IMR-90 (cell line): ENCODE data around the gene TTC21B. TPM values are rescaled to one million over a fixed set of nuclear protein-coding genes. Genes with fewer than 3 reads are reported as not detected.

Experiments
- ATAC-seq: fragments of 200-7000 bp; cut with Tn5 transposase; 2 replicates; pipeline ENCODE4 v1.9.1; 2020; ENCODE audit warnings: low read depth, mild to moderate bottlenecking, moderate library complexity
- BruUV-seq: library from RNA; stranded (reverse); fragments of 400-500 nt; replicated peaks from 2 replicates; lab custom pipeline; 2021; lab: Mats Ljungman, UMichigan
- CTCF ChIA-PET: fragments of 300-600 bp; formaldehyde crosslinking; extraction: SDS; loops from one replicate; lab custom pipeline; 2021; ENCODE audit warnings: antibody characterized with exemption; lab: Yijun Ruan, JAX
- POLR2A ChIA-PET: fragments of 300-600 bp; sonication (Branson Sonifier 250); formaldehyde crosslinking; loops from one replicate; lab custom pipeline; 2022; ENCODE audit warnings: antibody characterized with exemption; ENCODE audit not compliant: unreplicated experiment; lab: Charles Lee
- DNase-seq: peaks from one replicate; pipeline ENCODE4 v3.0.0; 2013
- H2AFZ ChIP-seq: replicated peaks from 2 replicates; pipeline ENCODE3; 2013; ENCODE audit warnings: low read length, mild to moderate bottlenecking; ENCODE audit not compliant: poor library complexity
- H2AK5ac ChIP-seq: 2 replicates; pipeline ENCODE4 v1.6.1; 2013; ENCODE audit warnings: low read depth, low read length, inconsistent platforms
- H2AK9ac ChIP-seq: replicated peaks from 2 replicates; pipeline ENCODE3; 2013; ENCODE audit warnings: mild to moderate bottlenecking, low read depth, low read length, moderate library complexity; ENCODE audit not compliant: poor library complexity
- H2BK120ac ChIP-seq: 2 replicates; pipeline ENCODE4 v1.6.1; 2013; ENCODE audit warnings: low read depth, low read length, inconsistent platforms
- H2BK15ac ChIP-seq: 3 replicates; pipeline ENCODE4 v1.6.1; 2013; ENCODE audit warnings: low read depth, low read length, inconsistent platforms
- H2BK20ac ChIP-seq: 2 replicates; pipeline ENCODE4 v1.6.1; 2013; ENCODE audit warnings: low read depth, mild to moderate bottlenecking, inconsistent platforms, low read length, moderate library complexity
- H2BK5ac ChIP-seq: 2 replicates; pipeline ENCODE4 v1.6.1; 2013; ENCODE audit warnings: mild to moderate bottlenecking, low read depth, low read length, inconsistent platforms; ENCODE audit not compliant: poor library complexity, severe bottlenecking
- H3K14ac ChIP-seq: replicated peaks from 2 replicates; pipeline ENCODE4 v1.6.1; 2013; ENCODE audit warnings: low read depth, low read length, inconsistent platforms
- H3K18ac ChIP-seq: 2 replicates; pipeline ENCODE4 v1.6.1; 2013; ENCODE audit warnings: low read depth, low read length, control low read depth
- H3K23ac ChIP-seq: 2 replicates; pipeline ENCODE4 v1.6.1; 2013; ENCODE audit warnings: low read depth, low read length, inconsistent platforms
- H3K27ac ChIP-seq: 2 replicates; pipeline ENCODE4 v1.5.1; 2013; ENCODE audit warnings: mild to moderate bottlenecking, control low read depth, low read length; ENCODE audit not compliant: insufficient read depth
- H3K27me3 ChIP-seq: 2 replicates; pipeline ENCODE4 v1.6.1; 2013; ENCODE audit warnings: low read length; ENCODE audit not compliant: control insufficient read depth, insufficient read depth
- H3K36me3 ChIP-seq: 2 replicates; pipeline ENCODE4 v1.6.1; 2013; ENCODE audit warnings: low read length, mixed read lengths; ENCODE audit not compliant: control insufficient read depth, insufficient read depth
- H3K4ac ChIP-seq: 2 replicates; pipeline ENCODE4 v1.6.1; 2013; ENCODE audit warnings: low read depth, low read length, inconsistent platforms
- H3K4me1 ChIP-seq: 2 replicates; pipeline ENCODE4 v1.6.1; 2013; ENCODE audit warnings: low read length, mixed read lengths; ENCODE audit not compliant: control insufficient read depth, insufficient read depth
- H3K4me2 ChIP-seq: 2 replicates; pipeline ENCODE4 v1.6.1; 2013; ENCODE audit warnings: low read depth, mild to moderate bottlenecking, control low read depth, low read length, moderate library complexity
- H3K4me3 ChIP-seq: 2 replicates; pipeline ENCODE4 v1.5.1; 2013; ENCODE audit warnings: low read depth, mild to moderate bottlenecking, control low read depth, low read length, moderate library complexity; ENCODE audit not compliant: insufficient read depth
- H3K56ac ChIP-seq: 2 replicates; pipeline ENCODE4 v1.6.1; 2013; ENCODE audit warnings: low read length, inconsistent platforms; ENCODE audit not compliant: insufficient read depth; ENCODE audit errors: extremely low read depth
- H3K79me1 ChIP-seq, 2 experiments: 2 replicates each; pipeline ENCODE4 v1.6.1; 2013; ENCODE audit warnings: low read length in 2 of 2, inconsistent platforms in 1 of 2, low read depth in 1 of 2
- H3K9ac ChIP-seq: 2 replicates; pipeline ENCODE4 v1.6.1; 2013; ENCODE audit warnings: low read depth, low read length, control low read depth
- H3K9me1 ChIP-seq: 2 replicates; pipeline ENCODE4 v1.6.1; 2013; ENCODE audit warnings: low read length, inconsistent platforms; ENCODE audit not compliant: insufficient read depth
- H3K9me3 ChIP-seq: 2 replicates; pipeline ENCODE4 v1.6.1; 2013; ENCODE audit warnings: low read length; ENCODE audit not compliant: control insufficient read depth, insufficient read depth
- H4K20me1 ChIP-seq: 2 replicates; pipeline ENCODE4 v1.6.1; 2013; ENCODE audit warnings: low read length, inconsistent platforms; ENCODE audit not compliant: insufficient read depth
- H4K5ac ChIP-seq: 2 replicates; pipeline ENCODE4 v1.6.1; 2013; ENCODE audit warnings: mild to moderate bottlenecking, low read depth, low read length, control low read depth
- H4K8ac ChIP-seq, 2 experiments: 2 replicates each; pipeline ENCODE4 v1.6.1; 2013; ENCODE audit warnings: low read depth in 2 of 2, low read length in 2 of 2, control low read depth in 1 of 2, inconsistent platforms in 1 of 2
- H4K91ac ChIP-seq: 2 replicates; pipeline ENCODE4 v1.6.1; 2013; ENCODE audit warnings: low read depth, low read length, inconsistent platforms; ENCODE audit not compliant: insufficient read depth
- BHLHE40 ChIP-seq: fragments of 150-350 bp; IDR thresholded peaks from 2 replicates; pipeline ENCODE4 v1.6.1; 2016; ENCODE audit warnings: mild to moderate bottlenecking, low read depth, low read length
- CEBPB ChIP-seq: IDR thresholded peaks from 2 replicates; pipeline ENCODE4 v1.6.1; 2012; ENCODE audit warnings: low read depth, low read length, improper control_type of control experiment
- ELK1 ChIP-seq: fragments of 150-350 bp; IDR thresholded peaks from 2 replicates; pipeline ENCODE4 v1.6.1; 2016; ENCODE audit warnings: low read depth, mild to moderate bottlenecking, low read length, moderate library complexity, borderline replicate concordance
- NFE2L2 ChIP-seq: fragments of 150-350 bp; IDR thresholded peaks from 2 replicates; pipeline ENCODE4 v1.6.1; 2016; ENCODE audit warnings: low read depth, mild to moderate bottlenecking, low read length
- WGBS, 2 experiments: methylation state at CpG; one replicate each; pipeline versions ENCODE4 v1.1.5 to v1.1.7; 2013; ENCODE audit warnings: missing lambda C conversion rate in 2 of 2; ENCODE audit not compliant: insufficient read length in 1 of 2; ENCODE audit errors: extremely low coverage in 2 of 2; 5-methylcytosine and 5-hydroxymethylcytosine counted together
- dilution Hi-C: fragments of 300-500 bp; cut with HindIII; formaldehyde crosslinking; loops from one replicate; pipeline ENCODE4 v1.14.3; 2018; ENCODE audit warnings: low sequenced_read_pairs; ENCODE audit not compliant: unreplicated experiment
- in situ Hi-C: fragments of 300-500 bp; cut with MboI; formaldehyde crosslinking; loops from 3 replicates; pipeline ENCODE4 v1.14.3; 2019; ENCODE audit warnings: low sequenced_read_pairs, inconsistent platforms, mixed read lengths
- intact Hi-C: fragments of 100-400 bp; cut with micrococcal nuclease; formaldehyde crosslinking; loops from 2 replicates; pipeline ENCODE4 v1.10.0; 2022
- polyA plus RNA-seq, 3 experiments: library from polyadenylated mRNA; depleted of rRNA; stranded (reverse); fragments of >200 nt; gene quantifications; 2 replicates each; pipeline ENCODE4 v1.2.3, GENCODE V29; 2012; ENCODE audit warnings: low replicate concordance in 1 of 3
- total RNA-seq: library from RNA; depleted of rRNA; stranded (reverse); fragments of >200 nt; gene quantifications from 2 replicates; pipeline ENCODE4 v1.2.3, GENCODE V29; 2012

Gene TTC21B
- total and polyA plus RNA-seq, 2 of the 4 experiments (the other 2 are of a cell fraction): 8.0 to 17.2 TPM

GRCh38 chr2:165905854-165906253 is 47.7 kb downstream of the TTC21B start:
- peak; percentile 61; the same call in 1 of the 2 replicates for ATAC-seq
- Histone ChIP-seq H3K4me3 (no peak overlapping the region), H3K9me1 (no peaks in the 10 kb centered on the region), H2AFZ (no peak overlapping the region), H4K8ac (no peak overlapping the region), H3K9me3 (no peaks in the 10 kb centered on the region), H3K18ac (no peak overlapping the region), H2BK20ac (no peak overlapping the region), H4K5ac (no peak overlapping the region), H3K23ac (no peak overlapping the region), H2BK120ac (no peak overlapping the region), H3K27ac (no peak overlapping the region), H2AK9ac (no peak overlapping the region), H4K91ac (no peak overlapping the region), H2BK5ac (peak overlapping the region; percentile 82), H2BK15ac (no peak overlapping the region), H3K56ac (no peak overlapping the region), H2AK5ac (no peak overlapping the region), H3K4me1 (peaks cover 2% of the 10 kb centered on the region; the same call in 1 of the 2 replicates), H3K4ac (no peak overlapping the region), H3K14ac (no peak overlapping the region), H3K36me3 (0 out of 2 replicates have a peak, but pooled peaks cover 2% of the 10 kb centered on the region), H3K4me2 (no peak overlapping the region), H3K27me3 (no peaks in the 10 kb centered on the region), H4K20me1 (no peaks in the 10 kb centered on the region), H3K9ac (no peak overlapping the region), H3K79me1 (no peaks in the 10 kb centered on the region)
- intact Hi-C loops (no loop called here), dilution Hi-C loops (no loop called here), in situ Hi-C loops (no loop called here)
- BruUV-seq: no TSS peak
- ChIA-PET POLR2A (no interaction called here), CTCF (no interaction called here)
- no CpG with 5 or more reads among the region's 2 CpGs for WGBS, 2 experiments
- DNase-seq: peak; percentile 65
- TF ChIP-seq BHLHE40: no peak
- peak; percentile 25; the same call in 1 of the 2 replicates for TF ChIP-seq CEBPB
- TF ChIP-seq ELK1: no peak
- TF ChIP-seq NFE2L2: no peak
